Osteocyte (in vitro differentiated cells): ENCODE data around the gene MTUS2. TPM values are rescaled to one million over a fixed set of nuclear protein-coding genes. Genes with fewer than 3 reads are reported as not detected.

ENCODE experiments used
- DNase-seq: peaks from one replicate; pipeline ENCODE4 v3.0.0; 2021; ENCODE audit warnings: mixed read lengths; ENCODE audit not compliant: unreplicated experiment; ENCODE audit errors: extremely low spot score
- H3K27ac Mint-ChIP-seq: one replicate; pipeline ENCODE4 v1.8.0; 2021; ENCODE audit warnings: mild to moderate bottlenecking, mixed read lengths; ENCODE audit not compliant: unreplicated experiment
- H3K27me3 Mint-ChIP-seq: one replicate; pipeline ENCODE4 v1.8.0; 2021; ENCODE audit warnings: mixed read lengths; ENCODE audit not compliant: unreplicated experiment
- H3K36me3 Mint-ChIP-seq: one replicate; pipeline ENCODE4 v1.8.0; 2021; ENCODE audit warnings: mixed read lengths; ENCODE audit not compliant: unreplicated experiment
- H3K4me1 Mint-ChIP-seq: one replicate; pipeline ENCODE4 v1.8.0; 2021; ENCODE audit warnings: mixed read lengths; ENCODE audit not compliant: unreplicated experiment
- H3K4me3 Mint-ChIP-seq: one replicate; pipeline ENCODE4 v1.8.0; 2021; ENCODE audit warnings: mild to moderate bottlenecking, moderate library complexity, mixed read lengths; ENCODE audit not compliant: unreplicated experiment
- H3K9me3 Mint-ChIP-seq: one replicate; pipeline ENCODE4 v1.8.0; 2021; ENCODE audit warnings: mixed read lengths; ENCODE audit not compliant: unreplicated experiment
- CTCF ChIP-seq: fragments of 200-600 bp; sonication (generic); IDR thresholded peaks from 2 replicates; pipeline ENCODE4 v1.5.0; 2021; ENCODE audit warnings: antibody characterized with exemption, mild to moderate bottlenecking, moderate library complexity
- total RNA-seq: library from RNA; stranded (reverse); gene quantifications from 2 replicates; pipeline ENCODE4 v1.2.1, GENCODE V29; 2021

The MTUS2 gene
- total RNA-seq, 1 donor from 2014 or later, result 0.05 TPM

- DNase-seq, result no peak
- Mint-ChIP-seq H3K27me3 (peaks cover 31% of the 10 kb centered on the region), H3K9me3 (no peaks in the 10 kb centered on the region), H3K4me3 (no peak overlapping the region), H3K4me1 (no peaks in the 10 kb centered on the region), H3K27ac (no peak overlapping the region), H3K36me3 (no peaks in the 10 kb centered on the region)
- no peak for TF ChIP-seq CTCF
Observed at GRCh38 chr13:29405401-29405800, 585.3 kb downstream of the MTUS2 start.

- no peak for TF ChIP-seq CTCF
- Mint-ChIP-seq H3K4me3 (no peak overlapping the region), H3K4me1 (no peaks in the 10 kb centered on the region), H3K9me3 (peaks cover 14% of the 10 kb centered on the region), H3K27ac (no peak overlapping the region), H3K27me3 (peaks cover 8% of the 10 kb centered on the region), H3K36me3 (no peaks in the 10 kb centered on the region)
- DNase-seq, result no peak
Observed at GRCh38 chr13:29411481-29411880, 591.3 kb downstream of the MTUS2 start.

- no peak for DNase-seq
- TF ChIP-seq CTCF, result no peak
- Mint-ChIP-seq H3K27ac (no peak overlapping the region), H3K4me1 (no peaks in the 10 kb centered on the region), H3K27me3 (peaks cover 61% of the 10 kb centered on the region), H3K4me3 (no peak overlapping the region), H3K9me3 (no peaks in the 10 kb centered on the region), H3K36me3 (no peaks in the 10 kb centered on the region)
Observed at GRCh38 chr13:29418026-29418425, 597.9 kb downstream of the MTUS2 start.

- DNase-seq, result no peak
- peaks cover 74% of the 10 kb centered on the region for H3K27me3 Mint-ChIP-seq
- no peaks in the 10 kb centered on the region for H3K36me3 Mint-ChIP-seq
- no peaks in the 10 kb centered on the region for H3K9me3 Mint-ChIP-seq
- H3K4me3 Mint-ChIP-seq, result no peak overlapping the region
- no peaks in the 10 kb centered on the region for H3K4me1 Mint-ChIP-seq
- no peak overlapping the region for H3K27ac Mint-ChIP-seq
- no peak for TF ChIP-seq CTCF
Observed at GRCh38 chr13:29421118-29421517, 601.0 kb downstream of the MTUS2 start.

- H3K27me3 Mint-ChIP-seq, result peaks cover 77% of the 10 kb centered on the region
- no peaks in the 10 kb centered on the region for H3K36me3 Mint-ChIP-seq
- no peaks in the 10 kb centered on the region for H3K4me1 Mint-ChIP-seq
- H3K4me3 Mint-ChIP-seq, result no peak overlapping the region
- no peaks in the 10 kb centered on the region for H3K9me3 Mint-ChIP-seq
- DNase-seq, result no peak
- TF ChIP-seq CTCF, result no peak
- no peak overlapping the region for H3K27ac Mint-ChIP-seq
Observed at GRCh38 chr13:29422015-29422414, 601.9 kb downstream of the MTUS2 start.
